ENCODE measurements around the gene CHST8. TPM values are rescaled to one million over a fixed set of nuclear protein-coding genes. Genes with fewer than 3 reads are reported as not detected.

The CHST8 gene
- total RNA-seq, 1 experiment from 2014 or later, result not detected

DNA sequence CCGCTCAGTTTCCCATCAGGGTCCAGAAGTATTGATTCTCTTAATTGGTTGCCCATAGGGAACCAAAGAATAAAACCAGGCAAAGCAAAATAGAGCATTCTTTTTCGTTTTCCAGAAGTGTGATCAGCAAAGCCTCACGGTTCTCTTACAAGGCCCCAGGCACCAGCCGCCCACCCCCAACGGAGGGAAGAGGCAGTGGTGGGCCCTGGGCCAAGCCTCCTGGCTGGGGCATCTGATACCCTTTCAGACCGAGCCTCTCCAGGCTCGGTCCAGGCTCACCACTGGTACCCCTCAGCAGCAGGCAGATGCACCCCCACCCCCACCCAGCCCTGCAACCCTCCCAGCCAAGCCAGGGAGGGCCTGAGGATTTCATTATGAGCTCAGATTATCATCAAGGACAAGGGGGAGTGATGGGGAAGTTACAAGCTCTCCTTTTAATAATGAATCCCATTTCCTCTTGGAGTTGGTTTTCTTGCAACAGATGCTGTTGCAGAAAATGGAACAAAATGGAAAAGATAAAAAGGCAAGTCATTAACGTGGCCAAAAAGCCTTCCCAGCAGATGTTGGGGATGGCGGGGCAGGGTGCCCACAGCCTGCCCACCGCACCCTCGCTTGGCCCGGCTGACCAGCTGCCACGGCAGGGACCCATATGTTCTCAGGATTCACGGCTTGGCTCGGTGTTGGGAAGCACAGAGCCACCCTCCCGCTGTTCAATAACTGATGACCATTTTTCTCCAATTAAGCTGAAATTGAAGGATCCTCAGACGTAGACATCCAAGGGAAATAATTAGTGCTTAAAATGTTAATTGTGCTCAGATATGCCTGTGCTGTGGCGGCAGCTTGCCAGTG lies 129.1 kb downstream of the CHST8 start:
- no peaks in the 10 kb centered on the region for H3K36me3 Mint-ChIP-seq (ENCODE audit: insufficient read depth, unreplicated experiment)
- DNase-seq (ENCODE audit: unreplicated experiment), result no peak
- TF ChIP-seq CTCF (IDR thresholded peaks at IDR 0.05; ENCODE audit: unreplicated experiment), result no peak
- no TSS peak for BruUV-seq (replicated peaks)
- intact Hi-C loops (cut with micrococcal nuclease), result no loop called here
- ChIA-PET CTCF (interaction anchor here (1.0 kb wide), 1 partner anchor 509 kb away, joined by 3 read pairs; no protein-coding TSS in a partner anchor), POLR2A (no interaction called here)
- H3K9me3 Mint-ChIP-seq (ENCODE audit: unreplicated experiment), result no peaks in the 10 kb centered on the region
- H3K27ac Mint-ChIP-seq (ENCODE audit: low read depth, unreplicated experiment), result no peak overlapping the region
- no peaks in the 10 kb centered on the region for H3K4me1 Mint-ChIP-seq (ENCODE audit: insufficient read depth, unreplicated experiment)
- H3K4me3 Mint-ChIP-seq (ENCODE audit: unreplicated experiment), result no peak overlapping the region
- peaks cover 11% of the 10 kb centered on the region for H3K27me3 Mint-ChIP-seq (ENCODE audit: insufficient read depth, unreplicated experiment)

GRCh38 chr19:33751436-33751770 lies 129.7 kb downstream of the CHST8 start:
- H3K4me1 Mint-ChIP-seq (ENCODE audit: insufficient read depth, unreplicated experiment), result no peaks in the 10 kb centered on the region
- peaks cover 5% of the 10 kb centered on the region for H3K27me3 Mint-ChIP-seq (ENCODE audit: insufficient read depth, unreplicated experiment)
- DNase-seq (ENCODE audit: unreplicated experiment), result no peak
- no peak overlapping the region for H3K4me3 Mint-ChIP-seq (ENCODE audit: unreplicated experiment)
- no peaks in the 10 kb centered on the region for H3K9me3 Mint-ChIP-seq (ENCODE audit: unreplicated experiment)
- POLR2A ChIA-PET, result no interaction called here
- no peak for TF ChIP-seq CTCF (IDR thresholded peaks at IDR 0.05; ENCODE audit: unreplicated experiment)
- no TSS peak for BruUV-seq (replicated peaks)
- CTCF ChIA-PET, result interaction anchor here (0.6 to 1.0 kb wide), 2 partner anchors 509 to 619 kb away, joined by 3 read pairs; no protein-coding TSS in a partner anchor
- no peak overlapping the region for H3K27ac Mint-ChIP-seq (ENCODE audit: low read depth, unreplicated experiment)
- H3K36me3 Mint-ChIP-seq (ENCODE audit: insufficient read depth, unreplicated experiment), result no peaks in the 10 kb centered on the region
- intact Hi-C loops (cut with micrococcal nuclease), result no loop called here

- ChIA-PET CTCF (interaction anchor here (0.6 to 1.0 kb wide), 2 partner anchors 510 to 620 kb away, joined by 3 read pairs; no protein-coding TSS in a partner anchor), POLR2A (no interaction called here)
- Mint-ChIP-seq H3K36me3 (ENCODE audit: insufficient read depth, unreplicated experiment) (no peaks in the 10 kb centered on the region), H3K9me3 (ENCODE audit: unreplicated experiment) (no peaks in the 10 kb centered on the region), H3K4me1 (ENCODE audit: insufficient read depth, unreplicated experiment) (no peaks in the 10 kb centered on the region), H3K27me3 (ENCODE audit: insufficient read depth, unreplicated experiment) (no peaks in the 10 kb centered on the region), H3K27ac (ENCODE audit: low read depth, unreplicated experiment) (no peak overlapping the region), H3K4me3 (ENCODE audit: unreplicated experiment) (no peak overlapping the region)
- BruUV-seq (replicated peaks), result no TSS peak
- intact Hi-C loops (cut with micrococcal nuclease), result no loop called here
- no peak for DNase-seq (ENCODE audit: unreplicated experiment)
- no peak for TF ChIP-seq CTCF (IDR thresholded peaks at IDR 0.05; ENCODE audit: unreplicated experiment)
Measured at GRCh38 chr19:33752018-33752800, 130.5 kb downstream of the CHST8 start.

DNA sequence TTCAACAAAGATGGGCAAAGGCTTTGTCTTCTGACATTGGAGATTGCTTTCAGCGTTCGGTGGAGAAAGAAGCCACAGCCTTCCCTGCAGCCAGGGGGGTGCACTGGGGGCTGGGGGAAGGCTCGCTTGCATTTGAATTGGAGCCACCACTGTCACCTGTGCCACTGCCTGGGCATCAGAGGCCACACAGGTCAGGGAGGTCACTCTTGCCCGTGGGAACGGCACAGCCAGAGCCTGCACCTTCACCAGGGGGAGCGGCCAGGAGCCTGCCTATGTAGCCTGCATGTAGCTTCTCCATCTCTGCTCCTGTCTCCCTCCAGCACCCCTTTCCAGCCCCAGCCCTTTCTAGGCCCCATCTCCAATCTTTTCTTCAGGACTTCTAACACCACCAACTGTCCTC lies 131.2 kb downstream of the CHST8 start:
- CTCF ChIA-PET, result no interaction called here
- BruUV-seq (replicated peaks), result no TSS peak
- Mint-ChIP-seq H3K36me3 (ENCODE audit: insufficient read depth, unreplicated experiment) (no peaks in the 10 kb centered on the region), H3K4me1 (ENCODE audit: insufficient read depth, unreplicated experiment) (no peaks in the 10 kb centered on the region), H3K4me3 (ENCODE audit: unreplicated experiment) (no peak overlapping the region), H3K27me3 (ENCODE audit: insufficient read depth, unreplicated experiment) (no peaks in the 10 kb centered on the region), H3K27ac (ENCODE audit: low read depth, unreplicated experiment) (no peak overlapping the region), H3K9me3 (ENCODE audit: unreplicated experiment) (no peaks in the 10 kb centered on the region)
- POLR2A ChIA-PET, result no interaction called here
- TF ChIP-seq CTCF (IDR thresholded peaks at IDR 0.05; ENCODE audit: unreplicated experiment), result no peak
- no peak for DNase-seq (ENCODE audit: unreplicated experiment)
- intact Hi-C loops (cut with micrococcal nuclease), result no loop called here
